Endothelial cell of hepatic sinusoid (primary cell): ENCODE results near the gene FAM43B.

Experiments
- in situ Hi-C: cut with HindIII; loops from 2 replicates; pipeline ENCODE4 v1.10.0; 2017; ENCODE audit warnings: low sequenced_read_pairs

FAM43B gene

DNA sequence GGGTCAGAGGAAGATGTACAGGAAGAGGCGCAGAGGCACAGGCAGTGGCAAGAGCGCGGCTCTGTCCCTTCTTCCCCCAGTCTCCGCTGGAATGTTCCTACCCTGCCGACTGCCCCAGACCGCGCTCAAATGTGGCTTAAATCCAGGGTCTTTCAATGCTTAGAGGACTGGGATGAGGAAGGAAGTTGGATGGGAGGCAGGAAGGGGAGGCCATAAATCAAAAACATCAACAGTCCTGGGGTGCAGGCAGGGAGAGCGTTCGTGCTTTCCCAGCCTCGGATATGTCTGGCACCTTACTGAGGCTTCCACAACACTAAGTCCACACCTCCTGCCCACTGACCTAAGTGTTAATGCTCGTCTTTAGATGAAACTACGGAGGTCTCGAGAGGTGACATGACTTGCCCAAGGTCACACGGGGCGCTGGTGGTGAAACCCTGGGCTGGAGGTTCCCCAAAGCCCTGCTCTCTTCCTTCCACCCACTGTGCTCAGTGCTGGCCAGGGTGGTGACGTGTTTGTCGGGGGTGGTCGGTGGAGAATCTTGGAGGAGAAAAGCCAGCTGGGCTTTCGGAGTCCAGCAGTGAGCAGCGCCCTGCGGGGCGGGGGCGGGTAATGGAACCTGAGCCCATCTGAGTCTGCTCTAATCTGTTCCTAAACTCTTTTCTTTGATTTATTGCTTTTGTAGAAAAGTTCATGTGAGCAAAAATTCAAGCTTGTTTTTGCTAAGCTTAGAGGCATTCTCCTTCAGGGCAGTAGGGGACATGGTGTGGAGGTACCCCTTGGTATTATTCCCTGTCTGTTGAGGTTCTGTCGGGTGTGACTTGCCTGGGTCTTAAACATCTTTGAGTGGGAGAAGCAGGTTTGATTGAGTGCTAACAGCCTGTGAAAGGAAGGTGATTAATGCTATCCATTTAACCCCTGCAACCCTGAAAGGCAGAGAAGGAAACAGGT lies 37.2 kb downstream of the FAM43B start:
- in situ Hi-C loops, result no loop called here

DNA sequence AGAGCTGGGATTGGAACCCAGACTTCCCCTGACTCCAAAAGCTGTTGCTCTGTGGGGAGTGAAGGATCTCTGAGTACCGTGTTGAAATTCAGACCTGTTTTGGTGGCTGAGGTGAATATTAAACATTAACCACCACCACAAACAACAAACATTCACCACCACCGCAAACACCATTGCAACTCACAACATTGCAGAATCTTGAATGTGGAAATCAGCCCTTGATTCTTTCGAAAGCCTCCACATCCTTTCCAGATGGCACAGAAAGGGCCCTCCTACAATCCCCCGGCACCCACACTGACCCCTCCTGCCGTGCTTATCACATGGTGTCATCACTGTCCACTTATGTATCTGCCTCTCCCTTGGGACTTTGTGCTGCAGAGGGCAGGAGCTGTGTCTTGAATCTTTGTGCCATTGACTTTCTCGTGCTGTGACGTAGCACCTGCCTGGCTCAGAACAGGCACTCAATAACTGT lies 38.0 kb downstream of the FAM43B start:
- in situ Hi-C loops, result no loop called here

DNA sequence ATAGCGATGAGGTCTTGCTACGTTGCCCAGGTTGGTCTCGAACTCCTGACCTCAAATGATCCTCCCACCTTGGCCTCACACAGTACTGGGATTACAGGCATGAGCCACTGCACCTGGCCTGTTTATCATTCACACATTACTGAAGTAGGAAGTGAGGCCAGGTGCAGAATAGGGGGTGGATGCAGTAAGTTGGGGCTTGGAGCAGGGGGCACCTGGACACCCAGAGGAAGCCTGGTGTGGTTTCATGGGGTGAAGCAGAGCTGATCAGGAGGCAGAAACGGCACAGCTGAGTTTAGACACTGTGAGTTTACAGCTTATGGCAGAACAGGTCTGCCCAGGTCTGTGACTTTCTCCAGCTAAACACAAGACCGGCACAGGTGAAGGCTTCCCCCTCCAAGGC lies 41.4 kb downstream of the FAM43B start:
- in situ Hi-C loops, result no loop called here

DNA sequence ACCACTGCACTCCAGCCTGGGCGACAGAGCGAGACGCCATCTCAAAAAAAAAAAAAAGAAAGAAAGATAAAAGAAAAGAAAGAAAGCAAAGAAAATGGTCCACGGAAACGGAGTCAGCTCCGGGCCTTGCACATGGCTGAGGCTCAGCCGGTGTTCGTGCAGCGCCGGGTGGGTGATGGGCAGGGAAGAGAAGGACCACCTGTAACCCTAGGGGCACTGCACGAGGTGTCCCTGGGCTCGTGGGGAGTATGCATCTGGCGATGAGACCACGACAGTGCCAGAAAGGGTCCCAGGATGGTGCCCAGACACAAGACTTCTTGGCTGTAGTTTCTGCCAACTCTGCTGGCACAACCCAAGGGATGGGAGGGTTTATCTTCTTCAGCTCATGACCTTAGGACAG lies 42.4 kb downstream of the FAM43B start:
- in situ Hi-C loops, result no loop called here

DNA sequence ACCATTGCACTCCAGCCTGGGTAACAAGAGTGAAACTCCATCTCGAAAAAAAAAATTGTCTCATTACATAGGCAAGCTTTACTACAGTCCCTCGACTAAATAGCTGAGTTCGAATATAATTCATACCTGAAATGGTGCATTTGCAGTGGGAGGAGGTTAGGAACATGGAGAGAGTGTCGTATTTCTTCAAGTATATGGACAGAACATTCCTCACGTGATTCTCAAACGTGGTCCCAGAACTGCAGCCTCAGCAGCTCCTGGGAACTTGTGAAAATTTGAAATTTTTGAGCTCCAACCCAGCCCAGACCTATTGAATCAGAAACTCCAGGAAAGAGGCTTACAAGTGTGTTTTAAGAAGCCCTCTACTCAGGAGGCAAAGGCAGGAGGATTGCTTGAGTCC lies 43.7 kb downstream of the FAM43B start:
- in situ Hi-C loops, result no loop called here

DNA sequence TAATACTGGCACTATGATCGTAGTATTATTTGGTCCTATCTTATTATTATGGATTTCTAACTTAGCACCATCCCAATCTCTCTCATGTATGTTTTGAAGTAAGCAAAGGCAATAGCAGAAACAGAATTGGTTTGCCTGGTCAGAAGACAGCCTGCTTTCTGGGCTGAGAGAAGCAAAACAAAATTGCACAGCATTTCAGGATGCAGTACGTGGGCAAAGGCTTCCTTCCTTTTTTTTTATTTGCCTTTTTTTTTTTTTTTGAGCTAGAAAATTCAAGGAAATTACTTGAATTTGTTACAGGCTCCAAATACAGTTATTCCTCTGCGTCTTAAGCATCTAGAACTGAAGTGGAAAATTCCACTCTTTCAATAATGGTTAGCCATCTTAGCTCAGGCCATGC lies 45.3 kb downstream of the FAM43B start:
- in situ Hi-C loops, result no loop called here

DNA sequence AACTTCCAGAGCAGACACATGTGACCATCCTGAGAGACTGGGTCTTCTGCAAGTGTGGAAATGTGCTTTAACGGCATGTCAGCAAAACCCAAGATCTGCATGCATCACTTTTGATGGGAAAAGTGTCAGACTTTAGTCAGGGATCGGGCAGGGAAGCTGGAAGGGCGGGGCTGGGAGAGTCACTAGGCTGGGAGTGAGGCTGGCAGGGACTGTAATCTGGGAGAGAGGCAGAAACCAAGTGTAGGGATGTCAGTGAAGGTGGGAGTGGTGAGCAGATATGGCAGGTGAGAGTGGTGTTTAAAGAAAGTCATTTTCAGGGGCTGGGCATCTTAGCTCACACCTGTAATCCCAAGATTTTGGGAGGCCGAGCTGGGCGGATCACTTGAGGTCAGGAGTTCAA lies 47.8 kb downstream of the FAM43B start:
- in situ Hi-C loops, result no loop called here

DNA sequence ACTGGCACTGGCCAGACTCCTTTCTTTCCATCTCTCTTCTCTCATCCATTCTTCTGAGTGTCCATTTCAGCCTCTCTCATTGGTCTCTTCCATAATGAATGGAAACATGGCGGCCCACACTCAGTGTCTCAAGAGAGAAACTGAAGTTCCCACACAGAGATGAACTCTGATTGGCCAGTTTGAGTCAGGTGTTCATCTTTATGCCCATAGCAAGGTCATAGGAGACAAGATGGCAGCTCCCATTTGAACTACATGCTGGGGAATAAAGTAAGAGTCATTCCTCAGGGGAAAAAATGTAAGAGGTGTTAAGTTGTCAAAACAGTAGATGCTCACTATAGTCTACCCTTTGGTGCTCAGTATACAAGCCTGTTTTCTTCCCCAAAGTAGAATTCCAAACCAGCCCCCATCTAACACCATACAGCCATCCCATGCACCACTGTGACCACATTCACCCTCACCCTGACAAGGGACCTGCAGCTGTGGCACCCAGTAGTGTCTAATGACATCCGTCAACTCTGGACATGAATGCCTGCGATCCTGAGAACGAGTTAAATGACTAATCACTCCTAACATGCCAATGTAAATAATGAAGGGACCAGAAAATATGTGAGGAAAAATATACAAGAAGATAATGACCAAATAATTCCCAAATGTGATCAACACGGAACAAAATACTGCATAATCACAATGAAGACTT lies 48.9 kb downstream of the FAM43B start:
- in situ Hi-C loops, result no loop called here

DNA sequence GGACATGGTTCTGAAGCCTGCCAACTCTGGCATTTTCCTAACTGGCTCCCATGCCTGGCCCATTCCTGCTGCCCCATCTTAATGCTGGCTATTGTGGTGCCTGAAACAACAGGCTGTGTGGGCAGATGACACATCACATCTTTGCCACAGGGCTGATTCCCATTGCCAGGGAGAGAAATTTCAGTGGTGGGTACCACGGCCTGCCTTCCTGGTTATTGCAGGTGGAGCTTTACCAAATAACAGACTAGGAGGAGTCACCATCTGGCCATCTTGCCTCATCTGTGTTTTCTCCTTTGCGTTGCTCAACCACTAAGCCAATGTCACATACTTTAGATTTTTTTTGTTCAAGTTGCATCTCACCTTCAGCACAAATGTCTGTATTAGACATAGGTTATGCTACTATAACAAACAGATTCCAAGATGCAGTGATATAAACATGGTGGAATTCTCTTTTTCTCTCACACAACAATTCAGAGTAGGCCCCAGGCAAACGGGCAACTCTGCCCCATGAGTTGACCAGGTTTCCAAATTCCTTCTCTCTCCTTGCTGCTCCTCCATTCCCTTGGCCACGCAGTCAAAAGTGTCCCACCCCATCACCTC lies 50.6 kb downstream of the FAM43B start:
- in situ Hi-C loops, result no loop called here

DNA sequence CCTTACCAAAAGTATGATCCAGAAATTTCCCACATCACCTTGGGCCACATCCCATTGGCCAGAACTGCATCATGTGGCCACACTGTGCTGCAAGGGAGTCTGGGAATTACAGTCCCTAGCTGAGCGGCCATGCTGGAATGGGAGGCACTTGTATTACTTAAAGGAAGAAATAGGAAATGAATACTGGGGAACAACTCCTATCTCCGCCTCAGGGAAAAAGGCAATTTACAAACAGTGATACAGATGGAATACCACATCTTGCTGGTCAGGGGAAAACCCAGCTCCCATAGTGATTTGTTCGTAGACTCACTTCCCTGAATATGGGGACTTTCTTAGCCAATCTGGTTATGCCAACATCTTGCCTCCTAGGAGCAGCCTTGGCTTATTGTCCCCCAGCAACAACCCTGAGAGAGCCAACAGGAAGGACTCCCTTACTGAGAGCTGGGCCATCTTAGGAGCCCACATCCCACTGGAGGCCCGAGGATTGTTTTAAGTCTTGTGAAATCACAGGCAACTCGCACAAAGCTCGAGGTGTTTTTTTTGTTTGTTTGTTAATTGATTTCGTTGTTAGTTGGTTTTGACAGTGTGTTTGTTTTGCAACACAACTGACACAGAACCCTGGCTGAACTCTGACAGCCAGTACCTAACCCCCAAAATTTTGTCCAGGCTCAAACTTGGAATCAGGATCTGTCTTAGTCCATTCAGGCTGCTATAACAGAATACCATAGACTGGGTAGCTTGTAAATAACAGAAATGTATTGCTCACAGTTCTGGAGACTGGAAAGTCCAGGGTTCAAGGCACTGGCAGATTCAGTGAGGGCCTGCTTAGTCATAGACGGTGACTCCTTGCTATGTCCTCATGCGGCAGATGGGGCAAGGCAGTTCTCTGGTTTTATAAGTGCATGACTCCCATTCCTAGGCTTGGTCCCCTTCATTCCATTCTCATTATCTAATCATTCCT lies 51.4 kb downstream of the FAM43B start:
- in situ Hi-C loops, result no loop called here
